Measurements from ENCODE around the gene DOK4. TPM values are rescaled to one million over a fixed set of nuclear protein-coding genes. Genes with fewer than 3 reads are reported as not detected.
A peak's percentile ranks its signal among the peaks of the same experiment; 100 is the strongest.

DOK4 gene
- total RNA-seq, 1 experiment from 2014 or later = 122 TPM

DNA sequence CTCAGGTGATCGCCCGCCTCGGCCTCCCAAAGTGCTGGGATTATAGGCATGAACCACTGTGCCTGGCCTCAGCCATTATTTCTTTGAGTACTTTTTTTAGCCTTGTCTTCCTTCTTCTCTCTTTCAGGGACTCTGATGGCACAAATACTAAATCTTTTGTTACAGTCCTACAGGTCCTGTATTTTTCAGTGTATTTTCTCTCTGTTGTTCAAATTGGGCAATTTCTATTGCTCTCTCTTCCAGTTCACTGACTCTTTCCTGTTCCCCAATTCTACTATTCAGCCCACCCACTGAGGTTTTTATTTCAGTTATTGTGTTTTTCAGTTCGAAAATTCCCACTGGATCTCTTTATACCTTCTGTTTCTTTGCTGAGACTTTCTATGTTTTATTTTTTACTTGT lies 7.5 kb upstream of the DOK4 start:
- BruUV-seq (replicated peaks) = no TSS peak
- ChIA-PET POLR2A (no interaction called here), CTCF (interaction anchor here (0.5 kb wide), 1 partner anchor 191 kb away, joined by 5 read pairs; no protein-coding TSS in a partner anchor)
- Histone ChIP-seq H3K36me3 (ENCODE audit: control insufficient read depth, insufficient read depth, low read length) (no peaks in the 10 kb centered on the region), H3K4me1 (no peaks in the 10 kb centered on the region), H3K4me3 (ENCODE audit: low read depth, low read length) (no peak overlapping the region), H3K9me3 (no peaks in the 10 kb centered on the region), H3K27me3 (replicated peaks; ENCODE audit: control insufficient read depth, insufficient read depth, low read length) (no peaks in the 10 kb centered on the region)
- Mint-ChIP-seq H3K27ac (ENCODE audit: unreplicated experiment) (no peak overlapping the region), H3K36me3 (ENCODE audit: insufficient read depth, unreplicated experiment) (no peaks in the 10 kb centered on the region), H3K4me1 (ENCODE audit: low read depth, unreplicated experiment) (no peaks in the 10 kb centered on the region), H3K27me3 (ENCODE audit: insufficient read depth, unreplicated experiment) (no peaks in the 10 kb centered on the region), H3K9me3 (ENCODE audit: unreplicated experiment) (no peaks in the 10 kb centered on the region), H3K4me3 (ENCODE audit: unreplicated experiment) (no peak overlapping the region)
- DNase-seq = no peak
- intact Hi-C loops (cut with micrococcal nuclease; ENCODE audit: unreplicated experiment) = no loop called here
- TF ChIP-seq, protein P1, sequence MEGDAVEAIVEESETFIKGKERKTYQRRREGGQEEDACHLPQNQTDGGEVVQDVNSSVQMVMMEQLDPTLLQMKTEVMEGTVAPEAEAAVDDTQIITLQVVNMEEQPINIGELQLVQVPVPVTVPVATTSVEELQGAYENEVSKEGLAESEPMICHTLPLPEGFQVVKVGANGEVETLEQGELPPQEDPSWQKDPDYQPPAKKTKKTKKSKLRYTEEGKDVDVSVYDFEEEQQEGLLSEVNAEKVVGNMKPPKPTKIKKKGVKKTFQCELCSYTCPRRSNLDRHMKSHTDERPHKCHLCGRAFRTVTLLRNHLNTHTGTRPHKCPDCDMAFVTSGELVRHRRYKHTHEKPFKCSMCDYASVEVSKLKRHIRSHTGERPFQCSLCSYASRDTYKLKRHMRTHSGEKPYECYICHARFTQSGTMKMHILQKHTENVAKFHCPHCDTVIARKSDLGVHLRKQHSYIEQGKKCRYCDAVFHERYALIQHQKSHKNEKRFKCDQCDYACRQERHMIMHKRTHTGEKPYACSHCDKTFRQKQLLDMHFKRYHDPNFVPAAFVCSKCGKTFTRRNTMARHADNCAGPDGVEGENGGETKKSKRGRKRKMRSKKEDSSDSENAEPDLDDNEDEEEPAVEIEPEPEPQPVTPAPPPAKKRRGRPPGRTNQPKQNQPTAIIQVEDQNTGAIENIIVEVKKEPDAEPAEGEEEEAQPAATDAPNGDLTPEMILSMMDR (IDR thresholded peaks at IDR 0.05; ENCODE audit: insufficient read depth in 1 of 2, low read depth in 1 of 2, low read length in 1 of 2, severe bottlenecking in 1 of 2, unreplicated experiment in 1 of 2) = no peak

DNA sequence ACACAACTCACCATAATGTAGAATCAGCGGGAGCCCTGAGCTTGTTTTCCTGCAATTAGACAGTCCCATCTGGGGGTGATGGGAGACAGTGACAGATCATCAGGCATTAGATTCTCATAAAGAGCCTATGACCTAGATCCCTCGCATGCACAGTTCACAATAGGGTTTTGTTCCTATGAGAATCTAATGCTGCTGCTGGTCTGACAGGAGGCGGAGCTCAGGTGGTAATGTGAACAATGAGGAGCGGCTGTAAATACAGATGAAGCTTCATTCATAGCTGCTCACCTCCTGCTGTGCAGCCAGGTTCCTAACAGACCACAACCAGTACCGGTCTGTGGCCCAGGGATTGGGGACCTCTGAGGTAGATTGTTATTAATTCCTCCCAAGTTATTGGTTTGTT lies 2.9 kb upstream of the DOK4 start:
- no TSS peak for BruUV-seq (replicated peaks)
- DNase-seq = peak in 1 of 2 experiments; percentile 27
- Histone ChIP-seq H3K4me3 (ENCODE audit: low read depth, low read length) (no peak overlapping the region), H3K4me1 (peaks cover 19% of the 10 kb centered on the region), H3K9me3 (no peaks in the 10 kb centered on the region), H3K27me3 (replicated peaks; ENCODE audit: control insufficient read depth, insufficient read depth, low read length) (no peaks in the 10 kb centered on the region), H3K36me3 (ENCODE audit: control insufficient read depth, insufficient read depth, low read length) (no peaks in the 10 kb centered on the region)
- H3K4me1 Mint-ChIP-seq (ENCODE audit: low read depth, unreplicated experiment) = peaks cover 27% of the 10 kb centered on the region
- H3K4me3 Mint-ChIP-seq (ENCODE audit: unreplicated experiment) = no peak overlapping the region
- ChIA-PET POLR2A (no interaction called here), CTCF (no interaction called here)
- intact Hi-C loops (cut with micrococcal nuclease; ENCODE audit: unreplicated experiment) = no loop called here
- no peaks in the 10 kb centered on the region for H3K9me3 Mint-ChIP-seq (ENCODE audit: unreplicated experiment)
- TF ChIP-seq, protein P1 (IDR thresholded peaks at IDR 0.05; ENCODE audit: insufficient read depth in 1 of 2, low read depth in 1 of 2, low read length in 1 of 2, severe bottlenecking in 1 of 2, unreplicated experiment in 1 of 2) = no peak
- peaks cover 6% of the 10 kb centered on the region for H3K36me3 Mint-ChIP-seq (ENCODE audit: insufficient read depth, unreplicated experiment)
- no peak overlapping the region for H3K27ac Mint-ChIP-seq (ENCODE audit: unreplicated experiment)
- no peaks in the 10 kb centered on the region for H3K27me3 Mint-ChIP-seq (ENCODE audit: insufficient read depth, unreplicated experiment)

DNA sequence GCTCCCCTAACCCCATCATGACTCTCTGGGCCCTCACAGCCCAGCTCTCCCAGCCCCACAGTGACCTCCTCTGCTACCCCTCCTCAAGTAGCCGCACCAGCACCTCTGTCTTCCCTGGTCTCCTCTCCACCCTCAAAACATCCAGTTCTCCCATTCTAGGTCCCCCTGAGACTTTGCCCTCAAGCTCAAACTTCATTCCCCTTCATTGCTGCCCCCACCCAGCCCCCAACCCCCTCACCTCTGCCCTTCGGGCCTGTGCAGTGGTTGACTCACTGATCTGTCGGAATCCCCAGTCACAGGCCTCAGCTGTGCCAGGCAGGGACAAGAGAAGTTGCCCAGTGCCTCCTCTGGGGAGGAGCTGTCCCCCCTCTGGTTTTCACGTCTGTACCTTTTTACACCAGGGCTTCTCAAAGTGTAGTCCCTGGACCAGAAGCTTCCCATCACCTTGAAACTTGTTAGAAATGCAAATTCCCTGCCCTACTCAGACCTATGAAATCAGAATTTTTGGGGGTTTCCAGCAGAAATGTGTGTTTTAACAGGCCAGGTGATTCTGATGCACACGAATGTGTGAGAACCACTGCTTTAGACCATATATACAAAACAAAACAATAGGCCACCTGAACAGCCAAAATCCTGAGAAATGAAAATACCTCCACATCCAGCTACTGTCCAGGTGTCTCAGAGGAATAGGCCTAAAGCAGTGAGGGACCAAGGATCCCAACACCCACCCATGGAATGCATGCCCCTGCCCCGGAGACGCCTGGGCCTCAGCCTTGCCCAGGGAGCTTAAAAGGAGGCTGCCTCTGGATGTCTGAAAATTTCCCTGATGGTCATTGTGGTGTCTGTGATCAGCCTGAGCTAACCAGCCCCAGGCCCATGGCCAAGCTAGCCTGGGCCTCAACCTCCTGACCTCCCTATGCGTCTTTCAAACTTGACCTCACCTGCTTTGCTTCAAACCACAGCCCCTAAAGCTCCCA lies 853 bp upstream of the DOK4 start:
- peak in 1 of 2 experiments; percentile 29 for DNase-seq
- H3K4me1 Mint-ChIP-seq (ENCODE audit: low read depth, unreplicated experiment) = peaks cover 27% of the 10 kb centered on the region
- CTCF ChIA-PET = interaction anchor here (0.7 to 2.8 kb wide), 3 partner anchors 10 to 32 kb away, joined by 3 to 17 read pairs (median 5); no protein-coding TSS in a partner anchor
- H3K4me1 ChIP-seq = peaks cover 26% of the 10 kb centered on the region
- no peaks in the 10 kb centered on the region for H3K9me3 Mint-ChIP-seq (ENCODE audit: unreplicated experiment)
- TF ChIP-seq, protein P1 (IDR thresholded peaks at IDR 0.05; ENCODE audit: insufficient read depth in 1 of 2, low read depth in 1 of 2, low read length in 1 of 2, severe bottlenecking in 1 of 2, unreplicated experiment in 1 of 2) = no peak
- no peaks in the 10 kb centered on the region for H3K27me3 ChIP-seq (replicated peaks; ENCODE audit: control insufficient read depth, insufficient read depth, low read length)
- peak overlapping the region; percentile 95 for H3K4me3 Mint-ChIP-seq (ENCODE audit: unreplicated experiment)
- H3K36me3 Mint-ChIP-seq (ENCODE audit: insufficient read depth, unreplicated experiment) = peaks cover 6% of the 10 kb centered on the region
- H3K4me3 ChIP-seq (ENCODE audit: low read depth, low read length) = peak overlapping the region; percentile 67
- BruUV-seq (replicated peaks) = no TSS peak
- H3K27ac Mint-ChIP-seq (ENCODE audit: unreplicated experiment) = peak overlapping the region; percentile 52
- no peaks in the 10 kb centered on the region for H3K27me3 Mint-ChIP-seq (ENCODE audit: insufficient read depth, unreplicated experiment)
- H3K9me3 ChIP-seq = no peaks in the 10 kb centered on the region
- intact Hi-C loops (cut with micrococcal nuclease; ENCODE audit: unreplicated experiment) = no loop called here
- H3K36me3 ChIP-seq (ENCODE audit: control insufficient read depth, insufficient read depth, low read length) = no peaks in the 10 kb centered on the region
- POLR2A ChIA-PET = interaction anchor here (1.2 to 1.6 kb wide), 2 partner anchors 25 to 41 kb away, joined by 3 to 5 read pairs; partner anchors contain the start of gene POLR2C
